ENCODE results near the gene RASSF4. TPM values are rescaled to one million over a fixed set of nuclear protein-coding genes. Genes with fewer than 3 reads are reported as not detected.

The RASSF4 gene
- polyA plus RNA-seq, 1 experiment = 11.2 TPM

DNA sequence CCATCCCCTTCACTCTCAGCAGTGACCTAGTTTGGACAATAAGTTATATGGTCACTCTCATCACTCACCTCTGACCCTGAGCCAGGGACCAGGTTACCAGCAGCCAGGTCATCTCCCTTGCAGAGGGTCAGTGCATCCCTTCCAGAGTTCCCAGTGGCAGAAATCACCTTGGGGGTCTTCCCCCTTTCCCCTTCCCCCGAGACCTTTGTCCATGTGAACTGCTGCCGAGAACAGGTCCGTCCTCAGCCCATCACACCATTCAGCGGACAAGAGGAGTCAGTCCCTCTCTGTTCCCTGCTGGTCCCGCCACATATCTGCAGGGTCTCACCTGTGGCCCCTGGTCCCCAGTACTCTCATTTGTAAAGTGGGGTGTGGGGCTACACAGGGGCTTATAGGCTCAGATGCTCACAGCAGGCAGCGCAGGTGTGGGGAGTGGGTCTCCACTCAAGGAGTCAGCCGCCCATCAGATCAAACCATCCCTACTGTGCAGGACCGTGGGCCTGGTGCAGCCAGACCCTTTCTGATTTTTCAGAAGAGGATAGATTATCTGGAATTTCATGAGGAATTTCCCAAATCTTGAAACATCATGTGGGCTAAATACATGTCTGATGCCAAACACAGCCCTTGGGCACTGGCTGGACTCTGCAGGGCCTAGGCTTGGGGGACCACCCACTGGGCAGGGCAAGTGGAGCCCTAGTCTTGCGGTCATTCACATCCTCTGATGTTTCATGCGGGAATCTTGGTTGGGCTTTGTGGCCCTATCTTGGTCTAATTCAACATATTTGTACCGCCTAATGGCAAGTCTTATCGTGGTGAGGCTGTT lies 12.5 kb downstream of the RASSF4 start:
- CTCF ChIA-PET = interaction anchor here (2.3 kb wide), 1 partner anchor 40 kb away, joined by 10 read pairs; no protein-coding TSS in a partner anchor
- H3K27me3 ChIP-seq (ENCODE audit: control insufficient read depth, insufficient read depth, low read length) = no peaks in the 10 kb centered on the region
- no peaks in the 10 kb centered on the region; the same call in 1 of the 2 replicates for H3K9me3 ChIP-seq (ENCODE audit: control insufficient read depth, insufficient read depth, low read length)
- TF ChIP-seq, protein P1, sequence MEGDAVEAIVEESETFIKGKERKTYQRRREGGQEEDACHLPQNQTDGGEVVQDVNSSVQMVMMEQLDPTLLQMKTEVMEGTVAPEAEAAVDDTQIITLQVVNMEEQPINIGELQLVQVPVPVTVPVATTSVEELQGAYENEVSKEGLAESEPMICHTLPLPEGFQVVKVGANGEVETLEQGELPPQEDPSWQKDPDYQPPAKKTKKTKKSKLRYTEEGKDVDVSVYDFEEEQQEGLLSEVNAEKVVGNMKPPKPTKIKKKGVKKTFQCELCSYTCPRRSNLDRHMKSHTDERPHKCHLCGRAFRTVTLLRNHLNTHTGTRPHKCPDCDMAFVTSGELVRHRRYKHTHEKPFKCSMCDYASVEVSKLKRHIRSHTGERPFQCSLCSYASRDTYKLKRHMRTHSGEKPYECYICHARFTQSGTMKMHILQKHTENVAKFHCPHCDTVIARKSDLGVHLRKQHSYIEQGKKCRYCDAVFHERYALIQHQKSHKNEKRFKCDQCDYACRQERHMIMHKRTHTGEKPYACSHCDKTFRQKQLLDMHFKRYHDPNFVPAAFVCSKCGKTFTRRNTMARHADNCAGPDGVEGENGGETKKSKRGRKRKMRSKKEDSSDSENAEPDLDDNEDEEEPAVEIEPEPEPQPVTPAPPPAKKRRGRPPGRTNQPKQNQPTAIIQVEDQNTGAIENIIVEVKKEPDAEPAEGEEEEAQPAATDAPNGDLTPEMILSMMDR (IDR thresholded peaks at IDR 0.05; ENCODE audit: low read depth, low read length) = no peak
- H3K4me3 ChIP-seq (ENCODE audit: low read depth, low read length) = no peak overlapping the region
- no peak overlapping the region for H3K27ac ChIP-seq (ENCODE audit: low read depth, low read length)
- POLR2A ChIA-PET = no interaction called here
- no peak for DNase-seq (ENCODE audit: low read depth, low spot score)

DNA sequence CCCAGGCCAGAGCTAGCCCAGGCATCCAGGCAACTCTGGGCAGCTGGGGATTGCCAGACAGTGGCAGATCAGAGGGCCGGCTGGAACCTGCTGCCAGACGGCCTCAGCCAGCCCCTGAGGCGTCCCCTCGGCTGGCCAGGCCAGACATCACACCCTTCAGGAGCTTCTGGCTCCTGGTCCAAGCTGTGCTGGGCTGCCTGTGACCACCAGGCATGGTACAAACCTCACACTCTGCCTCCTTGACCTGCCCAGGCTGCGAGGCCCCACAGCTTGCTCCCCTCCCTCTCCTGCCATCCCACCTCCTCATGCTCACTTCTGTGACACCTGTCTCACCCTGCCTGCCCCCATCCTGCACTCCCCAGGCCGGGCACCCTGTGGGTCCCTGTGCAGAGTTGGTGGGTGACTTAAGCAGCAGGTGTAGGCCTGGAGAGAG lies 13.3 kb downstream of the RASSF4 start:
- Histone ChIP-seq H3K27me3 (ENCODE audit: control insufficient read depth, insufficient read depth, low read length) (no peaks in the 10 kb centered on the region), H3K9me3 (ENCODE audit: control insufficient read depth, insufficient read depth, low read length) (peaks cover 5% of the 10 kb centered on the region; the same call in 1 of the 2 replicates), H3K27ac (ENCODE audit: low read depth, low read length) (no peak overlapping the region), H3K4me3 (ENCODE audit: low read depth, low read length) (no peak overlapping the region)
- ChIA-PET CTCF (interaction anchor here (1.7 to 2.3 kb wide), 2 partner anchors 9 to 40 kb away, joined by 7 to 10 read pairs; no protein-coding TSS in a partner anchor), POLR2A (no interaction called here)
- TF ChIP-seq, protein P1 (IDR thresholded peaks at IDR 0.05; ENCODE audit: low read depth, low read length) = no peak
- no peak for DNase-seq (ENCODE audit: low read depth, low spot score)

DNA sequence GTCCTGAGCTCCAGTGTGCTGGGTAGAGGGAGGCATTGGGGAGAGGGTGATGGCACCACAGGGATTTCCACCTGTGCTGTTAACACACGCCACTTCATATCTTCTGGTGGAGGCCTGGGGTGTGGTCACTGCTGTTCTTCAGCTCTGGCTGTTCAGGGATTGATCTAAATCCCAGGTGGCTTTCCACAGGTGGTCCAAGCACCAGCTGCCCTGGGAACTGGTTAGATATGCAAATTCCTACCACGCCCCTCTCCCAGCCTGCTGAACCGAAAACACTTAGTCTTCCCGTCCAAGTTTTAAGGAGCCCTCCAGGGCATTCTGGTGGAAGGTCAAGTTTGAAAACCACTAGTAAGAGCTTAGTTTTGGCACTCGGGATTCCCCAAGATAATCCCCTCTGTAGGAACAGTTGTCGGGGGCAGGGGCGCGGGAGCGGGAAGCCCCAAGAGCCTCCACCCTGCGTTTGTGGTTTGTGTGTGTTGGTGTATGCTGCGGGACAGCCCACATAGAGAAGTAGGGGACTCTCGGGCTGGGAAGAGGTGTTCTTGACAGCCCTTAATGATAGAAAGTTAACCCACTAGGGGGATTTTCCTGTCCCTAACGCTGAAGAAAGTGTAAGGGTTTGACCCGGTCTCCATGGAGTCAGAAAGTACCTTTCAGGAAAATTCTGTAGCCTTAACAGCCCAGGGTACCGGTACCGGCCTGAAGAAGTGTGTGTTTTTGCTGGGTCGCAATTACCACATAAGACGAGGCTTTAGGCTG lies 13.9 kb downstream of the RASSF4 start:
- no peak for DNase-seq (ENCODE audit: low read depth, low spot score)
- H3K27me3 ChIP-seq (ENCODE audit: control insufficient read depth, insufficient read depth, low read length) = no peaks in the 10 kb centered on the region
- TF ChIP-seq, protein P1 (IDR thresholded peaks at IDR 0.05; ENCODE audit: low read depth, low read length) = no peak
- ChIA-PET POLR2A (no interaction called here), CTCF (interaction anchor here (0.7 to 2.3 kb wide), 6 partner anchors 7 to 41 kb away, joined by 3 to 10 read pairs (median 4); no protein-coding TSS in a partner anchor)
- H3K9me3 ChIP-seq (ENCODE audit: control insufficient read depth, insufficient read depth, low read length) = peaks cover 6% of the 10 kb centered on the region; the same call in 1 of the 2 replicates
- H3K27ac ChIP-seq (ENCODE audit: low read depth, low read length) = no peak overlapping the region
- no peak overlapping the region for H3K4me3 ChIP-seq (ENCODE audit: low read depth, low read length)

DNA sequence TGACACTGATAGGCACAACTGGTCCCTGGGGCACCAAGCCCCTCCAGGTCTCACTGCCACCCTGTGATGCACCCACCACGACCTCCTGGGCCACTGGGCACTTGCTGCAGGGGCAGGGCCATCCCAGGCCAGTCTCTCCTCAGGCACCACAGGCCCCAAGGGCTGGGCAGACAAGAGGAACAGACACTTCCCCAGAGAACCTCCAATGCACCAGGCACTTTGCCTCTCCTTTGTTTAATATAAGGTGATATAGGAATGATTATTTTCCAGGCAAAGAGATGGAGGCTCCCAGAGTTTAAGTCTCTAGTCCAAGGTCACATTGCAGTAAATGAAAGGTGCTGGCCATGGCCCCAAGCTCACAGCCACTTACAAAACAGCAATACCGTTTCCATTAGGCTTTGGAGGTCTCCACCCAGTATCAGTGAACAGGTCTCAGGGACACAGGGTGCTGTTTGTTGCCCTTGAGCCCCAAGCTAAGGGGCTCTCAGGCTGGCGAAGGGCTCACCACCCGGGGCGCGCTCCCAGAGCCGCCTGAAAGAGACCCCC lies 14.6 kb downstream of the RASSF4 start:
- no peak overlapping the region; the same call in 1 of the 2 replicates for H3K4me3 ChIP-seq (ENCODE audit: low read depth, low read length)
- H3K27ac ChIP-seq (ENCODE audit: low read depth, low read length) = no peak overlapping the region
- TF ChIP-seq, protein P1 (IDR thresholded peaks at IDR 0.05; ENCODE audit: low read depth, low read length) = no peak
- POLR2A ChIA-PET = no interaction called here
- CTCF ChIA-PET = interaction anchor here (0.7 to 2.3 kb wide), 6 partner anchors 8 to 42 kb away, joined by 3 to 10 read pairs (median 4); no protein-coding TSS in a partner anchor
- H3K27me3 ChIP-seq (ENCODE audit: control insufficient read depth, insufficient read depth, low read length) = no peaks in the 10 kb centered on the region
- no peak for DNase-seq (ENCODE audit: low read depth, low spot score)
- H3K9me3 ChIP-seq (ENCODE audit: control insufficient read depth, insufficient read depth, low read length) = peaks cover 6% of the 10 kb centered on the region; the same call in 1 of the 2 replicates
